OCI-LY1 (cell line): Measurements from ENCODE around the gene TUBGCP2.

Experiments
- H2AFZ ChIP-seq: fragments of 200-600 bp; sonication (generic), shearing (Covaris generic); 2 replicates; pipeline ENCODE4 v1.6.0; 2014; ENCODE audit warnings: antibody characterized with exemption, mild to moderate bottlenecking, low read length
- H3F3A ChIP-seq: fragments of 200-600 bp; sonication (generic), shearing (Covaris generic); 2 replicates; pipeline ENCODE4 v1.6.0; 2014; ENCODE audit warnings: mild to moderate bottlenecking, antibody characterized with exemption, low read length, moderate library complexity; ENCODE audit not compliant: insufficient read depth
- H3K27ac ChIP-seq: fragments of 200-600 bp; sonication (generic); 2 replicates; pipeline ENCODE4 v1.5.1; 2014; ENCODE audit warnings: low read length, mixed run types, mild to moderate bottlenecking, low read depth; ENCODE audit not compliant: poor library complexity, severe bottlenecking
- H3K27me3 ChIP-seq: fragments of 200-600 bp; sonication (generic); 2 replicates; pipeline ENCODE4 v1.6.0; 2014; ENCODE audit warnings: antibody characterized with exemption, mild to moderate bottlenecking, low read length, moderate library complexity; ENCODE audit not compliant: insufficient read depth
- H3K36me3 ChIP-seq: fragments of 200-600 bp; sonication (generic); 2 replicates; pipeline ENCODE4 v1.6.1; 2014; ENCODE audit warnings: mild to moderate bottlenecking, antibody characterized with exemption, low read length, moderate library complexity, mixed read lengths; ENCODE audit not compliant: insufficient read depth
- H3K4me1 ChIP-seq: fragments of 200-600 bp; sonication (generic); 2 replicates; pipeline ENCODE4 v1.5.1; 2014; ENCODE audit warnings: mild to moderate bottlenecking, low read length, moderate library complexity; ENCODE audit not compliant: insufficient read depth, severe bottlenecking
- H3K4me2 ChIP-seq: fragments of 200-600 bp; sonication (generic), shearing (Covaris generic); 2 replicates; pipeline ENCODE4 v1.6.1; 2014; ENCODE audit warnings: low read length
- H3K4me3 ChIP-seq: fragments of 200-600 bp; sonication (generic); 2 replicates; pipeline ENCODE4 v1.5.1; 2014; ENCODE audit warnings: low read length, low read depth, mild to moderate bottlenecking, mixed read lengths; ENCODE audit not compliant: poor library complexity, severe bottlenecking
- H3K79me2 ChIP-seq: fragments of 200-600 bp; shearing (Covaris generic); 2 replicates; pipeline ENCODE4 v1.6.1; 2016; ENCODE audit warnings: mixed run types, low read length, mixed read lengths; ENCODE audit not compliant: insufficient read depth
- H3K9ac ChIP-seq: fragments of 200-600 bp; sonication (generic), shearing (Covaris generic); 2 replicates; pipeline ENCODE4 v1.6.1; 2014; ENCODE audit warnings: mild to moderate bottlenecking, low read length, mixed read lengths
- H3K9me2 ChIP-seq: fragments of 200-600 bp; sonication (generic), shearing (Covaris generic); 2 replicates; pipeline ENCODE4 v1.6.1; 2014; ENCODE audit warnings: low read depth, mild to moderate bottlenecking, low read length, mixed read lengths
- H3K9me3 ChIP-seq: fragments of 200-600 bp; shearing (Covaris generic); 2 replicates; pipeline ENCODE4 v1.6.1; 2014; ENCODE audit warnings: low read length, mixed read lengths
- H4K20me1 ChIP-seq: fragments of 200-600 bp; sonication (generic), shearing (Covaris generic); 2 replicates; pipeline ENCODE4 v1.6.0; 2016; ENCODE audit warnings: mild to moderate bottlenecking, low read length; ENCODE audit not compliant: insufficient read depth
- EZH2 ChIP-seq: fragments of 200-600 bp; sonication (generic), shearing (Covaris generic); IDR thresholded peaks from 2 replicates; pipeline ENCODE4 v1.8.0; 2017; ENCODE audit warnings: borderline replicate concordance, mixed run types, mild to moderate bottlenecking, antibody characterized with exemption, low read length, moderate library complexity, mixed read lengths
- TF ChIP-seq, protein P1 (sequence below): fragments of 200-600 bp; sonication (generic), shearing (Covaris generic); IDR thresholded peaks from 2 replicates; pipeline ENCODE4 v1.5.1; 2017; ENCODE audit warnings: mild to moderate bottlenecking, antibody characterized with exemption, low read length, moderate library complexity, mixed read lengths

Gene TUBGCP2

GRCh38 chr10:133287832-133288500 lies 20.7 kb downstream of the TUBGCP2 start:
- Histone ChIP-seq H3K4me2 (no peak overlapping the region), H3K27me3 (no peaks in the 10 kb centered on the region), H3F3A (no peaks in the 10 kb centered on the region), H3K36me3 (peaks cover 71% of the 10 kb centered on the region), H4K20me1 (no peaks in the 10 kb centered on the region), H3K9ac (no peak overlapping the region), H2AFZ (no peak overlapping the region), H3K79me2 (no peaks in the 10 kb centered on the region), H3K4me1 (no peaks in the 10 kb centered on the region), H3K4me3 (no peak overlapping the region), H3K27ac (no peak overlapping the region), H3K9me3 (no peaks in the 10 kb centered on the region), H3K9me2 (no peaks in the 10 kb centered on the region)
- TF ChIP-seq EZH2 = no peak
- TF ChIP-seq, protein P1, sequence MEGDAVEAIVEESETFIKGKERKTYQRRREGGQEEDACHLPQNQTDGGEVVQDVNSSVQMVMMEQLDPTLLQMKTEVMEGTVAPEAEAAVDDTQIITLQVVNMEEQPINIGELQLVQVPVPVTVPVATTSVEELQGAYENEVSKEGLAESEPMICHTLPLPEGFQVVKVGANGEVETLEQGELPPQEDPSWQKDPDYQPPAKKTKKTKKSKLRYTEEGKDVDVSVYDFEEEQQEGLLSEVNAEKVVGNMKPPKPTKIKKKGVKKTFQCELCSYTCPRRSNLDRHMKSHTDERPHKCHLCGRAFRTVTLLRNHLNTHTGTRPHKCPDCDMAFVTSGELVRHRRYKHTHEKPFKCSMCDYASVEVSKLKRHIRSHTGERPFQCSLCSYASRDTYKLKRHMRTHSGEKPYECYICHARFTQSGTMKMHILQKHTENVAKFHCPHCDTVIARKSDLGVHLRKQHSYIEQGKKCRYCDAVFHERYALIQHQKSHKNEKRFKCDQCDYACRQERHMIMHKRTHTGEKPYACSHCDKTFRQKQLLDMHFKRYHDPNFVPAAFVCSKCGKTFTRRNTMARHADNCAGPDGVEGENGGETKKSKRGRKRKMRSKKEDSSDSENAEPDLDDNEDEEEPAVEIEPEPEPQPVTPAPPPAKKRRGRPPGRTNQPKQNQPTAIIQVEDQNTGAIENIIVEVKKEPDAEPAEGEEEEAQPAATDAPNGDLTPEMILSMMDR = no peak

GRCh38 chr10:133286366-133286765 lies 22.3 kb downstream of the TUBGCP2 start:
- Histone ChIP-seq H3F3A (no peaks in the 10 kb centered on the region), H3K9me2 (no peaks in the 10 kb centered on the region), H3K4me3 (no peak overlapping the region), H2AFZ (no peak overlapping the region), H4K20me1 (no peaks in the 10 kb centered on the region), H3K27ac (no peak overlapping the region), H3K4me1 (no peaks in the 10 kb centered on the region), H3K27me3 (no peaks in the 10 kb centered on the region), H3K9me3 (no peaks in the 10 kb centered on the region), H3K36me3 (peaks cover 78% of the 10 kb centered on the region), H3K79me2 (no peaks in the 10 kb centered on the region), H3K4me2 (no peak overlapping the region), H3K9ac (no peak overlapping the region)
- no peak for TF ChIP-seq EZH2
- TF ChIP-seq, protein P1 = no peak

DNA sequence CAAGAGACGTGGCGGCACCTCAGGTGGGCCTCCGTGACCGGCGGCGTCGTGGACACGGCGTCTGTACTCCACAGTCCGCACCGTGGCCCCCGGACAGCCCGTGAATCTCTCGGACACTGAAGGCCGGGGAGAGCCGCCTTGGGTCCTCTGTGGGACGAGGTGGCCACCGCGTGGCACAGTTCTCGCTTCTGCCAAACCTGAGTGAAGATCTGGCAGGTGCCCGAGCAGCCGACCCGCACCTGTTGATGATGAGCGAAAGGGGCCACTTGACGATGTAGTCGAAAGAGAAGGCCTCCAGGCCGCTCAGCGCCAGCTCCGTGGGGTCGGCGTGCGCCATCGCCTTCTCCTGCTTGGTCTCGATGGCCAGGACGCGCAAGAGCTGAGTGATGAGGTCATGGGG lies 23.5 kb downstream of the TUBGCP2 start:
- Histone ChIP-seq H3F3A (no peaks in the 10 kb centered on the region), H3K27ac (no peak overlapping the region), H3K79me2 (no peaks in the 10 kb centered on the region), H3K9me3 (no peaks in the 10 kb centered on the region), H3K36me3 (peaks cover 71% of the 10 kb centered on the region), H3K9me2 (no peaks in the 10 kb centered on the region), H3K9ac (no peak overlapping the region), H2AFZ (no peak overlapping the region), H3K4me1 (no peaks in the 10 kb centered on the region), H3K4me3 (no peak overlapping the region), H3K27me3 (no peaks in the 10 kb centered on the region), H3K4me2 (no peak overlapping the region), H4K20me1 (no peaks in the 10 kb centered on the region)
- no peak for TF ChIP-seq EZH2
- TF ChIP-seq, protein P1 = no peak
